HG03025 (cell line): ENCODE results near the gene RHOBTB1.

Experiments used
- ATAC-seq: cut with Tn5 transposase; IDR thresholded peaks from one replicate; pipeline ENCODE4 v1.9.1; 2021; ENCODE audit warnings: mild to moderate bottlenecking, moderate library complexity; ENCODE audit not compliant: unreplicated experiment, low FRiP score

RHOBTB1 gene

GRCh38 chr10:60827791-60828488, 116.0 kb downstream of the RHOBTB1 start:
- ATAC-seq: no peak

GRCh38 chr10:60825520-60825919, 118.5 kb downstream of the RHOBTB1 start:
- ATAC-seq: no peak

GRCh38 chr10:60823324-60823723, 120.7 kb downstream of the RHOBTB1 start:
- no peak for ATAC-seq

- ATAC-seq: no peak
Measured at GRCh38 chr10:60822809-60823208, 121.2 kb downstream of the RHOBTB1 start.

- no peak for ATAC-seq
Measured at GRCh38 chr10:60821656-60822055, 122.3 kb downstream of the RHOBTB1 start.

- peak; percentile 44 for ATAC-seq
Measured at GRCh38 chr10:60820093-60820754, 123.8 kb downstream of the RHOBTB1 start.
